ENCODE data around the gene TMEM109.

DNA sequence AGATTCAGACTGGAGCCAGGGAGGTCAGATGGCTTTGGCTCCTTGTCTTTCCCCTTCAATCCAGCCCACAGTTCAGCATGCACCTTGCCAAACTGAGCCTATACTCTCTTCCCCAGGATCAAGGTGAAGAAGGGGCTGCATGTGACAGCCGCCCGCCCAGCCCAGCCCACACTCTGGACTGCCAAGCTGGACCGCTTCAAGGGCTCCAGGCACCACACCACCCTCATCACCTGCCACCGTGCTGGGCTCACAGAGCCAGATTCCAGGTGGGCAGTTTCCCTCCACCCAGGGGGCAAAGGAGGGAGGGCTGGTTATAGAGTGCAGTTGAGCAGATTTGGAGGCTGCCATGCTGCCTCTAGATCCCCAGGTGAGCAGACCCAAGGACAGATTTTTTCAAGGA lies 16.4 kb downstream of the TMEM109 start:
- TF ChIP-seq, protein P1, sequence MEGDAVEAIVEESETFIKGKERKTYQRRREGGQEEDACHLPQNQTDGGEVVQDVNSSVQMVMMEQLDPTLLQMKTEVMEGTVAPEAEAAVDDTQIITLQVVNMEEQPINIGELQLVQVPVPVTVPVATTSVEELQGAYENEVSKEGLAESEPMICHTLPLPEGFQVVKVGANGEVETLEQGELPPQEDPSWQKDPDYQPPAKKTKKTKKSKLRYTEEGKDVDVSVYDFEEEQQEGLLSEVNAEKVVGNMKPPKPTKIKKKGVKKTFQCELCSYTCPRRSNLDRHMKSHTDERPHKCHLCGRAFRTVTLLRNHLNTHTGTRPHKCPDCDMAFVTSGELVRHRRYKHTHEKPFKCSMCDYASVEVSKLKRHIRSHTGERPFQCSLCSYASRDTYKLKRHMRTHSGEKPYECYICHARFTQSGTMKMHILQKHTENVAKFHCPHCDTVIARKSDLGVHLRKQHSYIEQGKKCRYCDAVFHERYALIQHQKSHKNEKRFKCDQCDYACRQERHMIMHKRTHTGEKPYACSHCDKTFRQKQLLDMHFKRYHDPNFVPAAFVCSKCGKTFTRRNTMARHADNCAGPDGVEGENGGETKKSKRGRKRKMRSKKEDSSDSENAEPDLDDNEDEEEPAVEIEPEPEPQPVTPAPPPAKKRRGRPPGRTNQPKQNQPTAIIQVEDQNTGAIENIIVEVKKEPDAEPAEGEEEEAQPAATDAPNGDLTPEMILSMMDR (IDR thresholded peaks at IDR 0.05; ENCODE audit: low read depth, low read length): no peak
- TF ChIP-seq EZH2phosphoT487 (IDR thresholded peaks at IDR 0.05; ENCODE audit: low read depth): no peak

Measured in OCI-LY3 (cell line).